ENCODE results near the gene PTPRA. TPM values are rescaled to one million over a fixed set of nuclear protein-coding genes. Genes with fewer than 3 reads are reported as not detected.

PTPRA gene
- total RNA-seq, 4 donors from 2014 or later = 50.7 to 96.7 (median 64.1) TPM

DNA sequence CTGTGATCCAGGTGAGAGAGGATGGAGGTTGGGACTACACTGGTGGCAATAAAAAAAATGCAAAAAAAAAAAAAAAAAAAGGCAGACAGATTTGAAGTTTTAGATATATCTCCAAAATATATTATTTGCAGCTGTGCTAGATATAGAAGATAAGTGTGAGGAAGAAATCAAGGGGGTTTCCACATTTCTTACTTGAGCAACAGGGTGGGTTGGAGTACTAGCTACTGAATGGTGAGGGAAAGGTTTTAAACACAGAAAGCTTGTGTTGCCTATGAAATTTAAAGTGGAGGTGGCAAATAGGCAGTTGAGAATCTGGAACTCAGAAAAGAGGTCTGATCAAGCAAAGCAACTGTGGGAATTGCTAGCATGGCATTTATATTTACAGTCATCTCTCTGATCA, 110.2 kb downstream of the PTPRA start:
- TF ChIP-seq POLR2A (IDR thresholded peaks at IDR 0.05) = no peak
- TF ChIP-seq, protein P1, sequence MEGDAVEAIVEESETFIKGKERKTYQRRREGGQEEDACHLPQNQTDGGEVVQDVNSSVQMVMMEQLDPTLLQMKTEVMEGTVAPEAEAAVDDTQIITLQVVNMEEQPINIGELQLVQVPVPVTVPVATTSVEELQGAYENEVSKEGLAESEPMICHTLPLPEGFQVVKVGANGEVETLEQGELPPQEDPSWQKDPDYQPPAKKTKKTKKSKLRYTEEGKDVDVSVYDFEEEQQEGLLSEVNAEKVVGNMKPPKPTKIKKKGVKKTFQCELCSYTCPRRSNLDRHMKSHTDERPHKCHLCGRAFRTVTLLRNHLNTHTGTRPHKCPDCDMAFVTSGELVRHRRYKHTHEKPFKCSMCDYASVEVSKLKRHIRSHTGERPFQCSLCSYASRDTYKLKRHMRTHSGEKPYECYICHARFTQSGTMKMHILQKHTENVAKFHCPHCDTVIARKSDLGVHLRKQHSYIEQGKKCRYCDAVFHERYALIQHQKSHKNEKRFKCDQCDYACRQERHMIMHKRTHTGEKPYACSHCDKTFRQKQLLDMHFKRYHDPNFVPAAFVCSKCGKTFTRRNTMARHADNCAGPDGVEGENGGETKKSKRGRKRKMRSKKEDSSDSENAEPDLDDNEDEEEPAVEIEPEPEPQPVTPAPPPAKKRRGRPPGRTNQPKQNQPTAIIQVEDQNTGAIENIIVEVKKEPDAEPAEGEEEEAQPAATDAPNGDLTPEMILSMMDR (IDR thresholded peaks at IDR 0.05) = no peak
- no peak for DNase-seq (ENCODE audit: low spot score in 2 of 2)
- H3K4me3 ChIP-seq (ENCODE audit: low read depth, poor library complexity, severe bottlenecking) = no peak overlapping the region
- intact Hi-C loops (cut with DNase I; ENCODE audit: low total_unique reads) = no loop called here

DNA sequence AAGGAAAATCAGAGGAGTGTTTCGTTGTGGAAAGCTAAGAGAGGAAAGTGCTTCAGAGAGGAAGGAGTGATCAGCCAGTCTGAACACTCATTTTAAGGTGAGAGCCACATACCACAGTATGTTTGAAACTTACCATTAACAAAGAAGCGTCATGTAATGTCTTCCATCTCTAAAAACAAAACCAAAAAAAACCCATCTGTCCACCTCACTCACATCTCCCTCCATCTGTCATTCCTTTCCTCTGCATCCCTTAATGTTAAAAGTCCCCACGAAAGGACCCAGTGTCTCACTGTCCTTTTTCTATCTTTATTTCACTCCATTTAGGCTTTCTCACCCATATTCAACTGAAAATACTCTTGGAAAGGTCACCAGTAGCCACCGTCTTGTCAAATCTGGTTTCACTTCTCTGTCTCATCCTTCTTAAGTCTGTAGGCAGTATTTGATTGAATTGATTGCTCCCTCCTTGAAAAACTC, 110.8 kb downstream of the PTPRA start:
- 85 to 88% methylated on average over 4 of the region's 4 CpGs for WGBS, 2 donors
- no peak for TF ChIP-seq POLR2A (IDR thresholded peaks at IDR 0.05)
- TF ChIP-seq, protein P1 (IDR thresholded peaks at IDR 0.05) = no peak
- no peak overlapping the region for H3K4me3 ChIP-seq (ENCODE audit: low read depth, poor library complexity, severe bottlenecking)
- no peak for DNase-seq (ENCODE audit: low spot score in 2 of 2)
- intact Hi-C loops (cut with DNase I; ENCODE audit: low total_unique reads) = no loop called here

DNA sequence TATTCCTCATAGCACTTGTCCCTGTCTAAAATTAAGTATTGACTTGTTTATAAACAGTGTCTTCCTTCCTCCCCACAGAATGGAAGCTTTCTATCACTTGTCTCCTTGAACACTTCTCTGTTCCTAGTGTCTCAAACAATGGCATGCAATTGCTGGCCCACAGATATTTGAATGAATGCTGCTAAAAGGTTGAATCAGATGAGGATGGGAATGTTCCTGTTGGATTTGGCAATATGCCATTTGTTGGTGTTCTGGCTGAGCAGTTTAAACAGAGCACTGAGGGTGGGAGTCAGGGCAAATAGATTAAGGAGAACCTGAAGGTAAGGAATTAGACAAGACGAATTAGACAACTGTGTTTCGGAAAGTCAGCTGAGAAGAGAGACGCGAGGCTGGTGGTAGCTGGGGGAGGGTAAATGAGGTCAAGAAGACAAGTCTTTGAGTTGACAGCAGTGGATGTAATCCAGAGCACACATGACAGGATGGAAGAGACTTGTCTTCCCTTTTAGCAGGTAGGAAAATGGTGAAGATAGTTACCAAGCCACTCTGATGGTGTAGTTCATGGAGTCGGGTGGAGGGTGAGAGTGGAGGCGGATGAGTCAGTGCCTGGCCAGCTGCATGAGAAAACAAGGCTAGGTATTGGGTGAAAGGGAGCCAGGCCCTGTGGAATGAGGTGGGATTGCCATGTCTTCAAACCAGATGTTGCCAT, 111.8 kb downstream of the PTPRA start:
- no peak overlapping the region for H3K4me3 ChIP-seq (ENCODE audit: low read depth, poor library complexity, severe bottlenecking)
- intact Hi-C loops (cut with DNase I; ENCODE audit: low total_unique reads) = no loop called here
- TF ChIP-seq, protein P1 (IDR thresholded peaks at IDR 0.05) = no peak
- TF ChIP-seq POLR2A (IDR thresholded peaks at IDR 0.05) = no peak
- 87 to 89% methylated on average over 6 of the region's 6 CpGs for WGBS, 2 donors
- DNase-seq (ENCODE audit: low spot score in 2 of 2) = no peak

DNA sequence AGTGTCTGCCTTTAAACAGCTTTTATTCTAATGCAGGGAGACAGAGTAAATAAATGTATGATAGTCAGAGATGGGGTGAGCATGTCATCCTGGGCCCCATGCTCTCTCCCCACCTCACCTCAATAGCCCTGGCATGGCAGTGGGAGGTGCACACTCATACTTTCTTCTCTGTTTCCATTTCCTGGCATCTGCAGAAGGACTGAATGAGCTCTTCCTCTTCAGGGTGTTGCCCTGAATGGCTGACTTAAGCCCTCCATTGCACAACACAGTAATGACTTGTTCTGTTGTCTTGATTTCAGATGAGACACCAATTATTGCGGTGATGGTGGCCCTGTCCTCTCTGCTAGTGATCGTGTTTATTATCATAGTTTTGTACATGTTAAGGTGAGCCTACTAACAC, 113.2 kb downstream of the PTPRA start:
- intact Hi-C loops (cut with DNase I; ENCODE audit: low total_unique reads) = no loop called here
- no peak for TF ChIP-seq POLR2A (IDR thresholded peaks at IDR 0.05)
- TF ChIP-seq, protein P1 (IDR thresholded peaks at IDR 0.05) = no peak
- peak in 1 of 2 donors; percentile 21 for DNase-seq (ENCODE audit: low spot score in 2 of 2)
- WGBS, 2 donors = 75 to 92% methylated on average over 2 of the region's 2 CpGs
- no peak overlapping the region for H3K4me3 ChIP-seq (ENCODE audit: low read depth, poor library complexity, severe bottlenecking)

DNA sequence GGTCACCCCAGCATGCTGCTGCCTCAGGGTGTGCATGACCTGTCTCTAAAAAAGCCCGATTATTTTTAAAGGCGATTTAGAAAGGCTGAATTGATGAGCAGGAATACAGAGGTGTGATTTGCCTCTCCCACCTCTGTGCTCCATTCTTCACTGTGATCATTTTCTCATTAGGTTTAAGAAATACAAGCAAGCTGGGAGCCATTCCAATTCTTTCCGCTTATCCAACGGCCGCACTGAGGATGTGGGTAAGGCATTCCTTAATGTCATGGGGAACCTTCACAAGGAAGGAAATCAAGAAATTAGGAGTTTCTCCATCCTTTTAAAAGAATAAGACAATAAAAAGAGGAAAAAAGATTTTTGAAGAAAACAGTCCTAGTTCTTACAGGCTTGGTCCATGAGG, 114.6 kb downstream of the PTPRA start:
- DNase-seq (ENCODE audit: low spot score in 2 of 2) = no peak
- H3K4me3 ChIP-seq (ENCODE audit: low read depth, poor library complexity, severe bottlenecking) = no peak overlapping the region
- intact Hi-C loops (cut with DNase I; ENCODE audit: low total_unique reads) = no loop called here
- 75 to 82% methylated on average over 5 of the region's 5 CpGs for WGBS, 2 donors
- no peak for TF ChIP-seq POLR2A (IDR thresholded peaks at IDR 0.05)
- TF ChIP-seq, protein P1 (IDR thresholded peaks at IDR 0.05) = no peak

DNA sequence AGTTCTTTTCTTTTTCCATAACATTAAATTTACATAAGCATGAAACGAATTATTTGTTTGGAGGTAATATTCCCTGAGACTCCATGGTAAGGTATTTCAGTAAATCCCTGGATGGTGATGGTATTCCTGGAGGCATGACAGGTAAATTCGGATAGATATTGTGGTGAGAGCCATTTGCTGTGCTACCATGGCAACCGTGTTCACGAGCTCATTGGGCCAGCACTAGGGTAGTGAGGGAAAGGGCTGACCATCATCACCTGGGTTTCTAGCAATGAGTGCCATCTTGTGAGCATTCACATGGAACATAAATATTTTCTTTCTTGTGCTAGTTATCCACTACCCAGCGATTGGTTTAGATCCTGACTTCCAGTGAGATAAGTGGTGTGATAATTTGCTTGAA, 118.3 kb downstream of the PTPRA start:
- no peak overlapping the region for H3K4me3 ChIP-seq (ENCODE audit: low read depth, poor library complexity, severe bottlenecking)
- WGBS, 2 donors = 89 to 94% methylated on average over 5 of the region's 5 CpGs
- no peak for TF ChIP-seq POLR2A (IDR thresholded peaks at IDR 0.05)
- TF ChIP-seq, protein P1 (IDR thresholded peaks at IDR 0.05) = no peak
- DNase-seq (ENCODE audit: low spot score in 2 of 2) = no peak
- intact Hi-C loops (cut with DNase I; ENCODE audit: low total_unique reads) = no loop called here
